ENCODE measurements around the gene EVC2. TPM values are rescaled to one million over a fixed set of nuclear protein-coding genes. Genes with fewer than 3 reads are reported as not detected.

The EVC2 gene
- total and polyA plus RNA-seq, 2 donors (not counting 1 experiment from before 2014, with no cell fraction given), result 1.4 to 16.5 TPM

DNA sequence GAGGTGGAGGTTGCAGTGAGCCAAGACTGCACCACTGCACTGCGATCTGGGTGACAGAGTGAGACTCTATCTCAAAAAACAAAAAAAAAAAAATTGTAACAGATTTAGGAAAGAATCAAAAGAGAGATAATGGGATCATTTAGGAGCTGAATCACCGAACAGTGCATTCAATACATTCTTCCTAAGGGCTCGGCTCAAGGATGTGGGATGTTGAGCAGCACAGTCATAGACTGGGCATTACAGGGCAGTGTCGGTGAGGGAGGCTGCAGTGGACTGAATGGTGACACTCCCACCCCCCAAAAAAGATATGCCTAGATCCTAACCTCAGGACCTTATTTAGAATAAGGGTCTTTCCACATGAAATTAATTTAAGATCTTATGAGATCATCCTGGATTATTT lies 70.0 kb downstream of the EVC2 start:
- H3K9ac ChIP-seq (ENCODE audit: insufficient read depth, low read length), result no peak overlapping the region
- no peak overlapping the region for H3K4me3 ChIP-seq (replicated peaks in 1 of 4; ENCODE audit: control extremely low read depth in 1 of 4, insufficient read depth in 1 of 4, low read depth in 3 of 4, low read length in 4 of 4)
- no peaks in the 10 kb centered on the region for H3K9me3 ChIP-seq (ENCODE audit: control insufficient read depth, insufficient read depth, low read depth, low read length)
- H3K36me3 ChIP-seq (ENCODE audit: control insufficient read depth, insufficient read depth, low read length), result no peaks in the 10 kb centered on the region
- H3K79me2 ChIP-seq (ENCODE audit: control insufficient read depth, insufficient read depth, low read length), result no peaks in the 10 kb centered on the region
- no peak overlapping the region for H3K27ac ChIP-seq (ENCODE audit: insufficient read depth, low read length)
- peaks cover 4% of the 10 kb centered on the region for H3K4me1 ChIP-seq (ENCODE audit: control insufficient read depth, extremely low read depth, insufficient read depth, low read length)
- no peak overlapping the region for H2AFZ ChIP-seq (ENCODE audit: low read length)
- H3K27me3 ChIP-seq (ENCODE audit: control insufficient read depth, insufficient read depth, low read length), result no peaks in the 10 kb centered on the region
- H3K4me2 ChIP-seq (ENCODE audit: extremely low read depth, insufficient read depth, low read length), result no peak overlapping the region
- DNase-seq (ENCODE audit: low read depth in 2 of 2), result peak in 1 of 2 donors; percentile 97
- no peaks in the 10 kb centered on the region for H4K20me1 ChIP-seq (ENCODE audit: control insufficient read depth, extremely low read depth, insufficient read depth, low read length)
- TF ChIP-seq, protein P1, sequence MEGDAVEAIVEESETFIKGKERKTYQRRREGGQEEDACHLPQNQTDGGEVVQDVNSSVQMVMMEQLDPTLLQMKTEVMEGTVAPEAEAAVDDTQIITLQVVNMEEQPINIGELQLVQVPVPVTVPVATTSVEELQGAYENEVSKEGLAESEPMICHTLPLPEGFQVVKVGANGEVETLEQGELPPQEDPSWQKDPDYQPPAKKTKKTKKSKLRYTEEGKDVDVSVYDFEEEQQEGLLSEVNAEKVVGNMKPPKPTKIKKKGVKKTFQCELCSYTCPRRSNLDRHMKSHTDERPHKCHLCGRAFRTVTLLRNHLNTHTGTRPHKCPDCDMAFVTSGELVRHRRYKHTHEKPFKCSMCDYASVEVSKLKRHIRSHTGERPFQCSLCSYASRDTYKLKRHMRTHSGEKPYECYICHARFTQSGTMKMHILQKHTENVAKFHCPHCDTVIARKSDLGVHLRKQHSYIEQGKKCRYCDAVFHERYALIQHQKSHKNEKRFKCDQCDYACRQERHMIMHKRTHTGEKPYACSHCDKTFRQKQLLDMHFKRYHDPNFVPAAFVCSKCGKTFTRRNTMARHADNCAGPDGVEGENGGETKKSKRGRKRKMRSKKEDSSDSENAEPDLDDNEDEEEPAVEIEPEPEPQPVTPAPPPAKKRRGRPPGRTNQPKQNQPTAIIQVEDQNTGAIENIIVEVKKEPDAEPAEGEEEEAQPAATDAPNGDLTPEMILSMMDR (conservative IDR thresholded peaks at IDR 0.05 in 1 of 2, IDR thresholded peaks at IDR 0.05 in 1 of 2; ENCODE audit: low read depth in 1 of 2, low read length in 2 of 2), result no peak
- no peak for TF ChIP-seq EZH2 (IDR thresholded peaks at IDR 0.05; ENCODE audit: low read length, missing control alignments)

DNA sequence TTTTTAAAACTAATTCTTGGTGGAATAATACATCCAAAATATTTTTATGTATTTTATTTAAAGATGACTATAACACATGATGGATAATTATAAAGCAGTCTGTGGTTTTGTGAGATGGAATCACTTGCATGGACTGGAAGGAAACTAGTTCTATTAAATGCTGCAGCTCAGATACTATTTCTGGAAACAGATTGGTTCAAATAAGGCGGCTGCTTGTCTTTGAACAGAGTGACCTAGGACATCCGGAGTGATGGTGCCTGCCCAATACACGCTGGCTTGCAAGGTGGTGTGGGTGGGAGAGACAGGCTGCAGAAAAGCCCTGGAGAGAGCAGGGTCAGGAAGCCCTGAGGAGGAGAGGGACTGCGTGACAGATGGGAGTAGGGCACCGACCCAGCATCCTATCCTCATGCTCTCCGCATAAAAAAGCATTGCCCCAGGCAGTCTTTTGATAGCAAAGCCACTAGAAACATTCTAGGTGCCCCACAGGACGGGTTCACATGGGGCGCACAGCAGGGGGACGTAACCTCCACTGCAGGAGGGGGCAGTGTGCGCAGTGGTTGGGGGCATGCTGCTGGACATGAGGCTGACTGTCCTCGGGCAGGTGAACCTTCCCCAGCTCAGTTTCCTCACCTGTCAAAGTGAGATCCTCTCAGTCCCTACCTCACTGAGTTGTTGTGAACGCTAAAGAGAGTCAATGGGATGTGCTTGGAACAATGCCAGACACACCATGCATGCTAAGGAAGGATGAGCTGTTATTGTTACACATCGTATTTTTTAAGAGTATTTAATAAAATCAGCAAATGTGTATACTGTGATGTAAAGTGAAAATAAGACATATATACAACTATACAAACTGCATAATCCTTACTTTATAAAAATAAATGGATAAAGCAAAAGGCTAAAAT lies 71.3 kb downstream of the EVC2 start:
- no peaks in the 10 kb centered on the region for H4K20me1 ChIP-seq (ENCODE audit: control insufficient read depth, extremely low read depth, insufficient read depth, low read length)
- no peak overlapping the region for H3K4me3 ChIP-seq (replicated peaks in 1 of 4; ENCODE audit: control extremely low read depth in 1 of 4, insufficient read depth in 1 of 4, low read depth in 3 of 4, low read length in 4 of 4)
- H3K9me3 ChIP-seq (ENCODE audit: control insufficient read depth, insufficient read depth, low read depth, low read length), result no peaks in the 10 kb centered on the region
- H3K27me3 ChIP-seq (ENCODE audit: control insufficient read depth, insufficient read depth, low read length), result no peaks in the 10 kb centered on the region
- no peak overlapping the region for H3K4me2 ChIP-seq (ENCODE audit: extremely low read depth, insufficient read depth, low read length)
- no peak overlapping the region for H3K27ac ChIP-seq (ENCODE audit: insufficient read depth, low read length)
- H3K79me2 ChIP-seq (ENCODE audit: control insufficient read depth, insufficient read depth, low read length), result no peaks in the 10 kb centered on the region
- DNase-seq (ENCODE audit: low read depth in 2 of 2), result peak in 1 of 2 donors; percentile 5
- TF ChIP-seq, protein P1 (conservative IDR thresholded peaks at IDR 0.05 in 1 of 2, IDR thresholded peaks at IDR 0.05 in 1 of 2; ENCODE audit: low read depth in 1 of 2, low read length in 2 of 2), result no peak
- TF ChIP-seq EZH2 (IDR thresholded peaks at IDR 0.05; ENCODE audit: low read length, missing control alignments), result no peak
- no peak overlapping the region for H2AFZ ChIP-seq (ENCODE audit: low read length)
- H3K36me3 ChIP-seq (ENCODE audit: control insufficient read depth, insufficient read depth, low read length), result no peaks in the 10 kb centered on the region
- no peak overlapping the region for H3K9ac ChIP-seq (ENCODE audit: insufficient read depth, low read length)
- H3K4me1 ChIP-seq (ENCODE audit: control insufficient read depth, extremely low read depth, insufficient read depth, low read length), result peaks cover 4% of the 10 kb centered on the region

DNA sequence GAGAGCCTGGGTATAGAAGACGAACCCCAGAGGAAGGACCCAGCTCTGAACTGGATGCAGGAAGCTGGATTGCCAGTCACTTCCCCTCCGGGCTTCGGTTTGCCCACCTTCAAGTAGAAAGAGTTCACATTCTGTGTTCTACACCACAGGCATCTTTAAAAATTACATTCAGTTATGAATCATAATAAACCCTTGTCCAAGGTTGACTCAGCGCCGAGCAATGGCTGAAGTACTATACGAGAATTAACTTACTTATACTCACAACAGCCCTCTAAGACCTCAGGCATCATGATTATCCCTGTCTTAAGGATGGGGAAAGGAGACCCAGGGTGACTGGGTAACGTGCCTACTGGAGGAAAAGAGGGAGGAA lies 72.5 kb downstream of the EVC2 start:
- peaks cover 4% of the 10 kb centered on the region for H3K4me1 ChIP-seq (ENCODE audit: control insufficient read depth, extremely low read depth, insufficient read depth, low read length)
- no peaks in the 10 kb centered on the region for H4K20me1 ChIP-seq (ENCODE audit: control insufficient read depth, extremely low read depth, insufficient read depth, low read length)
- H3K79me2 ChIP-seq (ENCODE audit: control insufficient read depth, insufficient read depth, low read length), result no peaks in the 10 kb centered on the region
- no peak overlapping the region for H3K4me3 ChIP-seq (replicated peaks in 1 of 4; ENCODE audit: control extremely low read depth in 1 of 4, insufficient read depth in 1 of 4, low read depth in 3 of 4, low read length in 4 of 4)
- no peaks in the 10 kb centered on the region for H3K9me3 ChIP-seq (ENCODE audit: control insufficient read depth, insufficient read depth, low read depth, low read length)
- no peaks in the 10 kb centered on the region for H3K36me3 ChIP-seq (ENCODE audit: control insufficient read depth, insufficient read depth, low read length)
- H3K4me2 ChIP-seq (ENCODE audit: extremely low read depth, insufficient read depth, low read length), result no peak overlapping the region
- no peak overlapping the region for H2AFZ ChIP-seq (ENCODE audit: low read length)
- TF ChIP-seq, protein P1 (conservative IDR thresholded peaks at IDR 0.05 in 1 of 2, IDR thresholded peaks at IDR 0.05 in 1 of 2; ENCODE audit: low read depth in 1 of 2, low read length in 2 of 2), result no peak
- no peak for TF ChIP-seq EZH2 (IDR thresholded peaks at IDR 0.05; ENCODE audit: low read length, missing control alignments)
- DNase-seq (ENCODE audit: low read depth in 2 of 2), result peak; percentile 66 to 92
- no peak overlapping the region for H3K27ac ChIP-seq (ENCODE audit: insufficient read depth, low read length)
- H3K27me3 ChIP-seq (ENCODE audit: control insufficient read depth, insufficient read depth, low read length), result no peaks in the 10 kb centered on the region
- no peak overlapping the region for H3K9ac ChIP-seq (ENCODE audit: insufficient read depth, low read length)
